HepG2 (cell line): ENCODE results near the gene PYGO2. TPM values are rescaled to one million over a fixed set of nuclear protein-coding genes. Genes with fewer than 3 reads are reported as not detected.
A peak's percentile ranks its signal among the peaks of the same experiment; 100 is the strongest.

Experiments used
- CEBPB ChIP-seq: IDR thresholded peaks from 2 replicates; pipeline ENCODE4 v1.6.1; 2011; ENCODE audit warnings: low read depth, low read length, improper control_type of control experiment, borderline replicate concordance
- DPF2 ChIP-seq: sonication (generic); formaldehyde crosslinking; IDR thresholded peaks from 2 replicates; pipeline ENCODE4 v1.4.0; 2020; ENCODE audit warnings: mild to moderate bottlenecking, low read depth, missing genetic modification reagents, borderline replicate concordance
- ELF4 ChIP-seq: sonication (generic); formaldehyde crosslinking; IDR thresholded peaks from 2 replicates; pipeline ENCODE4 v1.5.0; 2020; ENCODE audit warnings: missing genetic modification reagents, mild to moderate bottlenecking, moderate library complexity, borderline replicate concordance
- ETV5 ChIP-seq: IDR thresholded peaks from 2 replicates; pipeline ENCODE4 v1.6.1; 2018; ENCODE audit warnings: missing biosample characterization, missing genetic modification reagents, inconsistent platforms, borderline replicate concordance
- FOXK2 ChIP-seq: fragments of 450-650 bp; IDR thresholded peaks from 2 replicates; pipeline ENCODE4 v1.6.1; 2016
- HOMEZ ChIP-seq: IDR thresholded peaks from 2 replicates; pipeline ENCODE4 v1.6.1; 2016; ENCODE audit warnings: low read depth
- IRX3 ChIP-seq: sonication (generic); formaldehyde crosslinking; IDR thresholded peaks from 2 replicates; pipeline ENCODE4 v1.8.1; 2023; ENCODE audit warnings: mild to moderate bottlenecking, low read depth, missing genetic modification reagents, borderline replicate concordance
- MTA1 ChIP-seq: sonication (generic); formaldehyde crosslinking; IDR thresholded peaks from 2 replicates; pipeline ENCODE4 v1.4.0; 2020; ENCODE audit warnings: missing genetic modification reagents, mild to moderate bottlenecking, borderline replicate concordance
- SALL2 ChIP-seq: sonication (generic); formaldehyde crosslinking; IDR thresholded peaks from 2 replicates; pipeline ENCODE4 v1.8.1; 2023; ENCODE audit warnings: mild to moderate bottlenecking, missing genetic modification reagents, inconsistent platforms
- SIN3B ChIP-seq: fragments of 150-350 bp; IDR thresholded peaks from 2 replicates; pipeline ENCODE4 v1.6.1; 2014; ENCODE audit warnings: low read length
- TFDP1 ChIP-seq: IDR thresholded peaks from 2 replicates; pipeline ENCODE4 v1.6.1; 2016; ENCODE audit warnings: missing compliant biosample characterization, missing genetic modification reagents, borderline replicate concordance
- TFDP2 ChIP-seq: sonication (generic); formaldehyde crosslinking; IDR thresholded peaks from 2 replicates; pipeline ENCODE4 v1.4.0; 2020; ENCODE audit warnings: missing genetic modification reagents
- ZFP36 ChIP-seq: fragments of 150-350 bp; IDR thresholded peaks from 2 replicates; pipeline ENCODE4 v1.6.1; 2018; ENCODE audit warnings: borderline replicate concordance, low read length, low read depth; ENCODE audit not compliant: partially characterized antibody
- ZNF280B ChIP-seq: sonication (generic); formaldehyde crosslinking; IDR thresholded peaks from 2 replicates; pipeline ENCODE4 v1.5.0; 2020; ENCODE audit warnings: missing genetic modification reagents, mild to moderate bottlenecking, borderline replicate concordance
- ZNF280D ChIP-seq: sonication (generic); formaldehyde crosslinking; IDR thresholded peaks from 2 replicates; pipeline ENCODE4 v1.5.1; 2020; ENCODE audit warnings: mild to moderate bottlenecking, missing genetic modification reagents
- ZXDC ChIP-seq: sonication (generic); formaldehyde crosslinking; IDR thresholded peaks from 2 replicates; pipeline ENCODE4 v1.5.0; 2020; ENCODE audit warnings: mild to moderate bottlenecking, missing genetic modification reagents
- polyA plus RNA-seq, 8 experiments: library from polyadenylated mRNA; depleted of rRNA in 3 of 8; stranded (reverse) in 7 of 8; unstranded in 1 of 8; fragments of >200 nt; fragmentation: Illumina TruSeq in 4 of 8; extraction: Trizol in 4 of 8; gene quantifications; 2 replicates each; pipeline versions ENCODE4 v1.2.1 to v1.2.3, GENCODE V29; 2011 to 2016; ENCODE audit warnings: low read depth in 4 of 8, missing spikeins in 1 of 8, mixed read lengths in 1 of 8; ENCODE audit not compliant: insufficient read depth in 1 of 8
- total RNA-seq, 5 experiments: library from RNA; depleted of rRNA; stranded (reverse); fragments of >200 nt; fragmentation: Illumina TruSeq; extraction: Trizol; gene quantifications; 2 replicates each; pipeline ENCODE4 v1.2.3, GENCODE V29; 2016; ENCODE audit warnings: low read depth in 1 of 5

PYGO2 gene
- total and polyA plus RNA-seq, 2 of the 13 experiments (the other 11 are each of a cell fraction or from before 2014, with no cell fraction given) = 20.3 to 21.8 TPM

GRCh38 chr1:154972517-154973343, 11.1 kb upstream of the PYGO2 start (continued):
- TF ChIP-seq ZNF280D (CRISPR knock-in tag) (no peak), CEBPB (peak; percentile 68), IRX3 (CRISPR knock-in tag) (no peak), TFDP1 (peak; percentile 94; the same call in 1 of the 2 replicates), HOMEZ (CRISPR knock-in tag) (no peak), TFDP2 (CRISPR knock-in tag) (peak; percentile 94), DPF2 (0 out of 2 replicates have a peak, but pooled peaks have one; percentile 29), ELF4 (CRISPR knock-in tag) (0 out of 2 replicates have a peak, but pooled peaks have one; percentile 76), ZXDC (CRISPR knock-in tag) (no peak; the same call in 1 of the 2 replicates), ZNF280B (CRISPR knock-in tag) (no peak), FOXK2 (no peak), ETV5 (CRISPR knock-in tag) (peak; percentile 94), SIN3B (no peak), MTA1 (no peak), ZFP36 (no peak), SALL2 (CRISPR knock-in tag) (no peak)
